GM08714 (cell line): ENCODE data around the gene PIP4K2A.
A peak's percentile ranks its signal among the peaks of the same experiment; 100 is the strongest.

Source experiments
- H3K4me3 ChIP-seq: fragments of 200-500 bp; sonication (Bioruptor generic); 2 replicates; pipeline ENCODE4 v1.5.1; 2014; ENCODE audit warnings: mild to moderate bottlenecking, low read length, inconsistent platforms
- ZNF274 ChIP-seq: IDR thresholded peaks from 2 replicates; pipeline ENCODE4 v1.6.1; 2012; ENCODE audit warnings: mild to moderate bottlenecking, low read depth, low read length

The PIP4K2A gene

GRCh38 chr10:22655312-22655981, 58.9 kb downstream of the PIP4K2A start:
- TF ChIP-seq ZNF274, result no peak
- no peak overlapping the region for H3K4me3 ChIP-seq

DNA sequence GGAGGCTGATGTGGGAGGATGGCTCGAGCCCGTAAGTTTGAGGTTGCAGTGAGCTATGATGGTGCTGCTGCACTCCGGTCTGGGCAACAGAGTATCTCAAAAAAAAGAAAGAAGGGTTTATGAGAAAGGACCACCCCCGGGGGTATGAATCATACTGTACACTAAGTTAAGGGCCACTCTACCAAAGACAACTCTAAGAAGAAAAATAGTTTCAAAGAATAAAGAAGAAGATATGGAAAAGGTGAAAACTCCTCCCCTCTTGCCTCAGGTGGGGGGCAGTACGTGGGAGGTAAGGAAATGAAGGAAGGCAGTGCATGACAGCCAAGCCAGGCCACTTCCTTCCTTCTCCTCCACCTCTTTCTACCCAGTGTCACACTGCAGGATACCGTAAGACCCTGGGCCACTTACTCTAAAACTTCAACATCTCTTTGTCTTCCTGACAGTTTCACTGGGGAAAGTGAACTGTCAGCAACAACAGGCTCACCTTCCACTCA, 61.3 kb downstream of the PIP4K2A start:
- TF ChIP-seq ZNF274, result no peak
- no peak overlapping the region for H3K4me3 ChIP-seq

DNA sequence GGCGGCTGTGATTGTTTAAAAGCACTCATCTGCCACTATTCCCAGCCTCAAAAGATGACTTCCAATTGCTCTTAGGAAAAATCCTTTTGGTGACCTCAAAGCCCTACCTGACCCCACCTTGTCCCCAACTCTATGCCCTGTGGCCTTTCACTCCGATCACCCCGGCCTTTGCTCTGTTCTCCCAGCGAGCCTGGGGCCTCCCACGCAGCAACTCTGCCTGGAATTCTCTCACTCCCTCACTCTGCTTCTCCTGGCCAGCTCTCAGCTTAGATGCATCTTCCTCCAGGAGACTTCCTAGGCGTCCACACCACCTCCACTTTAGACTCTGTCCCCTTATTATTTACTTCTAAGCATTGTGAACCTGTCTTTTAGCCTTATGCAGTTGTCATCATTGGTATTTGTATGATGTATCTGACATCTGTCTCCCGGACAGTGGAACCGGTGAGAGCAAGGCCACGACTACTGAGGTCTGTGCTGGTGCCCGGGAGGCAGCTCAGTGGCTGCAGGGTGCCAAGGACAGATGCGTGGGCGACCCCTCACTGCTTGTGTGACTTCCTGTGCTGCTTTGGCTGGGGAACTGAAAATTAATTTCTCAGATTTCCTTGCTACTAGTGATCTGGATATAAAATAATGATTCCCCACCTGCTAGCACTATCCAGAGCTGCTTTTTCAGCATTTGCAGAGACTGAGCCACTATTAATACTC, 63.0 kb downstream of the PIP4K2A start:
- no peak overlapping the region for H3K4me3 ChIP-seq
- TF ChIP-seq ZNF274, result no peak

DNA sequence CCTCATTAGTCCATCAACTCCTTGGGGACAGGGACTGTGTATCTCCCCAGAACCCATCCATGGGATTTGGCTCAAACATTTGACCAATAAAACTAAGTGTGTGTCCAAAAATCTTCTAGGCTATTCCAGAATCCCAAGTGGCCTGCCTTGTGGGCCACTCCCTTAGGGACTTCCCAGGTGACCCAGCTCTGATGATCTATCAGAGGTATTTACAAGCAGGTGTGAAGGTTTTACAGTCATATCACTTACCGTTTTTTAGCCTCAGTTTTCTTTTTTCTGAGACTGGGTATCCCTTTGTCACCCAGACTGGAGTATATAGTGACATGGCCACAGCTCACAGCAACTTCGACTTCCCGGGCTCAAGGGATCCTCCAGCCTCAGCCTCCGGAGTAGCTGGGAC, 64.4 kb downstream of the PIP4K2A start:
- no peak for TF ChIP-seq ZNF274
- H3K4me3 ChIP-seq, result no peak overlapping the region; the same call in 1 of the 2 replicates

GRCh38 chr10:22649390-22649841, 65.0 kb downstream of the PIP4K2A start:
- no peak for TF ChIP-seq ZNF274
- H3K4me3 ChIP-seq, result no peak overlapping the region; the same call in 1 of the 2 replicates

DNA sequence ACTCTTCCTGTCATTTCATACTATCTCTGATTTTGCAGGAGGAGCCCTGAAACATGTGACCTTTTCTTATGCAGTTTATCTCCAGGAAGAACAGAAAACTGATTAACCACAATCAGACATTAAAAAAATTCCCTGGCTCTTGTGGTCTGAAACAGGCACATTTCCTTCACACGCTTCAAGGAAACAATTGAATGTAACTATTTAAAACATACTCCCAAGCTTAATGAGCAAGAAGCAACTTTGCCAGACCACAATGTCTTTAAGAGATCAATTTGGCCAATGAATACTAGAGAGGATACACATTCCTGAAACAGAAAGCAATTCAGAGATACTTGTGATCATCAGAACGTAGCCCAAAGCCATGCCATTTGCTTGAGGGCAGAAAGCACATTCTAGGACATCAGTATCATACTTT, 65.8 kb downstream of the PIP4K2A start:
- TF ChIP-seq ZNF274, result no peak
- H3K4me3 ChIP-seq, result no peak overlapping the region

- TF ChIP-seq ZNF274, result no peak
Measured at GRCh38 chr10:22647244-22647643, 67.1 kb downstream of the PIP4K2A start.

GRCh38 chr10:22646388-22646853, 68.0 kb downstream of the PIP4K2A start:
- no peak for TF ChIP-seq ZNF274
- H3K4me3 ChIP-seq, result peak overlapping the region; percentile 23; the same call in 1 of the 2 replicates

More at GRCh38 chr10:22647244-22647643, 67.1 kb downstream of the PIP4K2A start:
- H3K4me3 ChIP-seq, result no peak overlapping the region; the same call in 1 of the 2 replicates

DNA sequence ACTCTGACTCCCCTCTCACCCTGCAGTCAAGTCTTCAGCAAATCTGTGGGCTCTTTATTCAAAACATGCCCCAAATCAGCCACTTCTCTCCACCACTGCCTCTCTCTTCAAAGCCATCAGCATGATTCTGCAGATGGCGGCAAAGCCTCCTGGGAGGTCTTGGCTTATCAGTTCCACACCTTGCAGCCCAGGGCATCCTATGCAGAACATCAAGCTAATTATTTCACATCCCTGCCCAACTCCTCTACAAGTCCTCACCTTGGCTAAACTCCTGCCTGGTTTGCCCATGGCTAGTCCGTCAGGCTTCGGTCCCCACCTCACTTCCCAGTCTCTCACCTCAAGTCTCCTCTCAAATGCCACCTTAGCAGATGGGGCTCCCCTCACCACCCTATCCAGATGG, 70.2 kb downstream of the PIP4K2A start:
- no peak overlapping the region for H3K4me3 ChIP-seq
- TF ChIP-seq ZNF274, result no peak

- no peak overlapping the region for H3K4me3 ChIP-seq
- TF ChIP-seq ZNF274, result no peak
Measured at GRCh38 chr10:22643775-22644174, 70.6 kb downstream of the PIP4K2A start.

- no peak for TF ChIP-seq ZNF274
- H3K4me3 ChIP-seq, result no peak overlapping the region
Measured at GRCh38 chr10:22643116-22643515, 71.3 kb downstream of the PIP4K2A start.

GRCh38 chr10:22641743-22642142, 72.6 kb downstream of the PIP4K2A start:
- TF ChIP-seq ZNF274, result no peak
- H3K4me3 ChIP-seq, result no peak overlapping the region

- no peak overlapping the region for H3K4me3 ChIP-seq
- no peak for TF ChIP-seq ZNF274
Measured at GRCh38 chr10:22640359-22640758, 74.0 kb downstream of the PIP4K2A start.

DNA sequence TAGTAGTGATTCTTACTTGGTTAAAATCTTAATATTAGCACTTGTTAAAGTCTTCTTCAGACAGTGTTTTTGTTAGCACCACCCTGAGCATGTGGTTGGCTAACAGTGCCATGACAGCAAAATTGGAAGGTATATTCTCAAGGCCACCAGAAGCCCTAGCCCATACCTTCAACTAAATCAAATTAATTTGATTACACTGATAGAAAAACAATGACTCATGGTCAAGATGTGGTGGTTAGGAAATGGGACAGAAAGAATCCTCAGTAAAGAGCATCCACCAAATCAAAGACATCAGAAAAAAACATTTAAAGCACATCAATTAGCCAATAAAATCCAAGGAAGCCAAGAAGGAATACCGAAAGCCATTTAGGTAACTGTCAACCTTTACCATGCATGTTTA, 75.5 kb downstream of the PIP4K2A start:
- TF ChIP-seq ZNF274, result no peak

GRCh38 chr10:22637491-22637890, 76.9 kb downstream of the PIP4K2A start:
- TF ChIP-seq ZNF274, result no peak
- H3K4me3 ChIP-seq, result no peak overlapping the region

More for the DNA sequence above, 75.5 kb downstream of the PIP4K2A start:
- H3K4me3 ChIP-seq, result no peak overlapping the region
